CD4-positive, alpha-beta T cell treated with Interleukin-4 for 4 hours (primary cell): ENCODE data around the gene KRT3.
"Not testable (repeated sequence)": the region's sequence is repeated elsewhere in the genome, so short reads cannot be mapped to it uniquely, and the experiment has no call there.

Source experiments
- DNase-seq: peaks from one replicate; pipeline ENCODE4 v3.0.0-alpha.2; 2020

Gene KRT3

DNA sequence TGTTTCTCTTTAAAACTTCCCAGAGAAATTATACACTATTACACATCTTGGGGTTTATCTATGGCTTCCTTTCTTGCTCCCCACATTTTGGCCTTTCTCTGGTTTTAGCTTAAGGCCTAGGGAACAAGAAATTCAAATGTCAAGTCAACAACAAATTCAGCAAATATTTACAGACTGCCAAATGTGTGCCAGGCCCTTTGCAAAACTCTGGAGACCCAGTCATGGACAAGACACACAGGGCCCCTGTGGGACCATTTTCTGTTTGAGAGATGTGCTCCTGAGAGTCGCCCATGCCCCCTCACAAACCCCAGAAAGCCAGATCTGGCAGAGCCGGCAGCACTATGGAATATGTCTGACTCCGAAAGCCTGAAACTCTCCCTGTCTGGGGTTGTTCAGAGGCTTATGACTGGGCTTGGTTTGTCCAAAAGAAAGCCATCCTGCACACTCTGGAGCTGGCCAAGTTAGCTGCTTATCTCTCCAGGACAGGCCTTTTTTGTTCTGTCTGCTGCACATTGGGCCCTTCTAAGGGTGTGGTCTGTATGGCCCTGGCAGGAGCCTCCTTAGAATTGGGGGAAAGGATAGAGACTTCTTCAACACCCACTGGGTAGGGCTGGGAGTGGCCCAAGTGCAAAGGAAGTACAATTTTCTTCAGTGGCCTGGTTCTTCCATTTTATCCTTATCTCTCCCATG lies 1.1 kb upstream of the KRT3 start:
- no peak for DNase-seq

DNA sequence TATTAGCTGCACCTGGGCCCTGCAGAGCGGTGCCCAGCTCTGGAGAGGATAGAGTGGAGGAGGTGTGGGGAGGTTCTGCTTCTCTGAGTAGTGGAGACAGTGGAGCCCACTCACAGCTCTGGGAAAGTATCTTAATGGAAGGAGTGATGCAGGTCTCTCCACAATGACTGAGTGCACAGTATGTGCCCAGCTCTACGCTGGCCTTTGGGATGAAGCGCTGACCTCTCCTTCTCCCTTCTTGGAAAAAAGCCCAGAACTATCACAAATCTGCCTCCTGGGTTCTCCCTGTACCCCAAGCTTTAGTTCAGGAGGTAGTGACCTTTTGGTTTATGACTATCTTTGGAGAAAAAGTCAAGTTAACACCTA lies 495 bp upstream of the KRT3 start:
- no peak for DNase-seq

DNA sequence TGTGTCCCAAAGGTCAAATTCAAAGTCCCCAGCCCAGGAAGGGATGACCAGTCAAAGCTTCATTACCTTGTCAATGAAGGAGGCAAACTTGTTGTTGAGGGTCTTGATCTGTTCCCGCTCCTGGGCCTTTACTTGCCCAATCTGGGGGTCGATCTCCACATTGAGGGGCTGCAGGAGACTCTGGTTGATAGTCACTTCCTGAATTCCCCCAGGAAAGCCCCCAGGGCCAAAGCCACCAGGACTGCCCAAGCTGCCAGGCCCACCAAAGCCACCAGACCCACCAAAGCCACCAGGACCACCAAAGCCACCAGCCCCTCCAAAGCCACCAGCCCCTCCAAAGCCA lies 614 bp downstream of the KRT3 start:
- DNase-seq = not testable (repeated sequence)

DNA sequence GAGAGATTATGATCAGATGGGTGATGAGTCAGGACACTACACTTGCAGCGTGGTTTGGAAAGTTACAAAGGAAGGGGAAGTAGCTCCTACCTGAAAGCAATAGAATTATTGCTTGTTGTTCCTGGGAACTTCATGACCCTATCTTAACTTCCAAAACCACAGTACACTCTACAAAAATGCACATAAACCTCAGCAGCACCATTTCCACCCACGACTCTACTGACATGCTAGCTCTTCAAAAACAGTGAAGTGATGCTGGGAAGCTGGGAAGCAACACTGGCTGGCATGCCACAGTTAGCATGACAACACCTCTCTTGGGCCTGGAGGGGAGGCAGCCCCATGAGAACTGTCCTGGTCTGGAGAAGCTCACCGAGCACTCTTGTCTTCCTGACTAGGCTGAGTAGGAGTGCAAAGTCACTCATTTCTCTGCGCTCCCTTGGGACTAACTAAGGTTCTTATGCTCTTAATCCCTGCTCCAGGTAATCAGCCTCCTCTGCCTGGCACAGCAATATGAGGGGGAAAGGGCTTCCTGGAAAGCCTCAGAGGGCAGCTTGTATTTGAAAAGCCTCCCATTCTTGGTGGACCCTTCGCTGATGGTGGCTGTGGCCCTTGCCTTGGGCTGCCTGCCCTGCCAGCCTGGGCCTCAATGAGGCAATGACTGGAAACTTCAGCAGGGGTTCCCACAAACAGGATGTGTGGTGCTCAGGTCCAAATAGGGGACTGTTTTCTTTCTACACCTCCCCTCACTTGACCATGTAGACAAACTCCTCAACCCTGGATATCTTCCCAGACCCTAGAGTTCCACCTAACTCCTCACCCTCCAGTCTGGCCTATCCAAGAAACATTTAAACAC lies 1.2 kb downstream of the KRT3 start:
- DNase-seq = no peak

DNA sequence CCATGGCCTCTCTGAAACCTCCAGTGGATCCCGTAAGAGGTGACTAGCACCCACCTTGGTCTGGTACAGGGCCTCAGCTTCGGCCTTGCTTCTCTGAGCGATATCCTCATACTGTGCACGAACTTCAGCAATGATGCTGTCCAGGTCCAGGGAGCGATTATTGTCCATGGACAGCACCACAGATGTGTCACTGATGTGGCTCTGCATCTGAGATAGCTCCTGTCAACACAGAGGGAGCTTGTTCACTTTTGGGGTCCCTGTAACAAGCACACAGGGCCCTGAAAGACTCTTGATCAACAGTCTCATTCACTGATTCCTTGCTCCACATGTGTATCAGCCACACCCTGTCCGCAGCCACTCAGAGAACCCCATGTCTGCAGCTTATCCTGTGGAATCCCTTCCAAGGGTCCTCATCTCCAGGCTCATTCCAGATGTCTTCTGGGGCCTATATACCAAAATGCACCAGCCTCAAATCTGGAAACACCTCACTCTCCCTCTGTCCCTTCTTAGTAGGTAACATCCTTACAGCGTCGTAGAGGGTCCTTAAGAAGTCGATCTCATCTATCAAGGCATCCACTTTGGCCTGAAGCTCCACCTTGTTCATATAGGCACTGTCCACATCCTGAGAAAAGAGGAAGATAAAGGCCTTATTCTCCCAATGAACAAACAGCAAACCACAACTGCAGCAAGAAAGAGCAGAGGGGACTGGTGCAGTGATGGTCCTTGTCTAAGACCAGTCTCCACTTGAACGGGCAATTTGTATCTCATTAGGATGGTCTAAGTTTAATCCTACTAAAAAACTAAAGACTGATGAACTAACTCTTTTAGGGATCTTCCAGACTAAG lies 3.5 kb downstream of the KRT3 start:
- DNase-seq = no peak

DNA sequence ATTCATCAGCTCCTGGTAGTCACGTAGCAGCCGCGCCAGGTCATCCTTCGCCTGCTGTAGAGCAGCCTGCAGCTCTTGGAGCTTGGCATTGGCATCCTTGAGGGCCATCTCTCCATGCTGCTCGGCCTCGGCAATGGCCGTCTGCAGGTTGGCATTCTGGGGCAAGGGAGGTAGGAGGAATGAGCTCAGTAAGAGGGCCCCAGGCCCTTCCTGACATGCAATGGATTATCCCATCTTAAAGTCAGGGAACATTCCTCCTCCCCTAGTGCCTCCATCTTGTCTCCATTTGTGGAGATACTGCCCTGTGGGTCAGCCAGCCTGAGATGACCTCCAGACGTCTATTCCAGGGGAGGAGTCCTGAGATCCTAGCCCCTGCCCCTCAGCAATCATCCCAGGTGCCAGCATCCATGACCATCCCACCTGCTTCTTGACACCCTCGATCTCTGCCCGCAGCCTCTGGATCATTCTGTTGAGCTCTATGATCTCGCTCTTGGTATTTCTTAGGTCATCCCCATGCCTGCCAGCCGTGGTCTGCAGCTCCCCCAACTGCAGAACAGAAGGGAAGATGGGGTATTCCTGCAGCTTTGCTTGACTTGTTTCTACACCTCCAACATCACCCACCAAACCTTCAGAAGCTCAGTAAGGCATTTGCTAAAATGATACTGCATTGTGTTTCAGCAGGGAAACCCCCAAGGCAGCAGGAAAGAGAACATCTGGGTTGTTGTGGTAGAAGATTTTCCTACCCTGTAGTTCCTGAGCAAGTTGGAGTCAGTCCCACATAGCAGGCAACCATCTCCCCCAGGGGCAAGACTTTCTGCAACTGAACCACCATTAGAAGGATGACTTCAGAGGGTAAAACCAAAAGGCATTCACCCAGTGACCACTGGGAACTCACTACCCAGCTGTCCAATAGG lies 4.4 kb downstream of the KRT3 start:
- no peak for DNase-seq

DNA sequence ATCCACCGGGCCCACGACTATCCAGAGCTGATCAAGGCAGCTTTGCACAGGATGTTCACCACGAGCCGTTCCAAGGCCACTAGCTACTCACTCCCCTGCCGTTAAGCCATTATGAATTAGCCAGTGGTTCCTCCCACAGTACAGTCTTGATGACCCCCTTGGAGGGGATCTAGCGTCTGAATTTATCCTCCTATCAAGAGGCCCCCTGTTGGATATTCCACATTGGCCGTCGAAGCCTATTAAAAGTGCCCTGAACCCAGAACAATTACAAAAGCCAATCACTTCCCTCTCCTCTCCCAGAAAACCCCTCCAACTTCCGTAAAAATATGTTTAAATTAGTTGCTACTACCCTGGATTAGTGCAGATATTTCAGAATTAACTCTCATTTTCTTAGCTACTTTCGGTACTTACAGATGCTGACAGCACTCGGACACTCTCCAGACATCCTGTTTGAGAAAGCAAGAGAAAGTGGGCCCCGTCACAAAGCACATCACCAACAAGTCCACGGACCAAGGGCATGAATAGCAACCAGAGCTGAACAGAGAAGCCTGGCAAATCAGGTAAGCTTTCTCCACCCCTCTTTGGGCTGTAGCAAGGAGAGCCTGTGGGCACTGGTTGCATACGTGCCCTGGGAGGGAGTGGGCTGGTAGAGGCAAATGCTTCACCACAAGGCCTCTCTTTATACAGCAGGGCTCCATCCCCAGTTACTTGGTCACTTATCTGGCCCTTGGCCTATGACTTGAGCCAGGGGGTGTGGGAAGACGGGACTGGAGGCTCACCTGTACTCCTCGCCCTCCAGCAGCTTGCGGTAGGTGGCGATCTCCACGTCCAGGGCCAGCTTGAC lies 5.3 kb downstream of the KRT3 start:
- DNase-seq = no peak

DNA sequence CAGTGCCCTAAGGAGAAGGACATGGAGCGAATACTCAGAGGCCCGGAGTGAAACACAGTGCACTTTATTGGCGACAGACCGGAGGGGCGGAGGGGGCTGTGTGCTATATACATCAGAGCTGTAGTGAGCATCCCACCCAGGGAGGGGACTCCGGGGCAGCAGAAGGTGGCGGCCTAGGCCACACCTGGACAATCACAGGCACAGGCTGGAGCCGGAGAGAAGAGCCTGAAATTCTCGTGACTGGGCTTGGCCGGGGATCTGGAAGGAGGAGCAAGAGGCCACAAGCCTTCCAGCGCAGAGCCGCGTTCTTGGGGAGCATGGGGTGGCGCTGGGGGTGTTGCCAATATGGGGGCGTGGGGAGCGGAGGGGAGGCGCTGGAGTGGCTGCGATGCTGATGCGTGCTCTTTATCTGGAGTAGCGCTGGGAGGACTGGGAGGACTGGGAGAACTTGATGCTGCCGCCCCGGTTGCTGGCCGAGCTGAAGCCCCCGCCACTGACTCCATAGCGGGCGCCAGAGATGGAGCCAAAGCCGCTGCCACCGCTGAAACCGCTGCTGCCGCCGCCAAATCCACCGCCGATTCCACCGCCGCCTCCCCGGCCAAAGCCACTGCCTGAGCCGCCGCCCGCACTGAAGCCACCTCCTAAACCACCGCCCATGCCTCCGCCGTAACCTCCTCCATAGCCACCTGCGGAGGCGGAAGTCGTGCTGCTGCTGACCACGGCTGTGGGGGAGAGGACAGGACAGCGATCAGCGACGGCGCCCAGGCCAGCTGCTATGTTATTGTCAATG lies 6.1 kb downstream of the KRT3 start:
- DNase-seq = no peak

DNA sequence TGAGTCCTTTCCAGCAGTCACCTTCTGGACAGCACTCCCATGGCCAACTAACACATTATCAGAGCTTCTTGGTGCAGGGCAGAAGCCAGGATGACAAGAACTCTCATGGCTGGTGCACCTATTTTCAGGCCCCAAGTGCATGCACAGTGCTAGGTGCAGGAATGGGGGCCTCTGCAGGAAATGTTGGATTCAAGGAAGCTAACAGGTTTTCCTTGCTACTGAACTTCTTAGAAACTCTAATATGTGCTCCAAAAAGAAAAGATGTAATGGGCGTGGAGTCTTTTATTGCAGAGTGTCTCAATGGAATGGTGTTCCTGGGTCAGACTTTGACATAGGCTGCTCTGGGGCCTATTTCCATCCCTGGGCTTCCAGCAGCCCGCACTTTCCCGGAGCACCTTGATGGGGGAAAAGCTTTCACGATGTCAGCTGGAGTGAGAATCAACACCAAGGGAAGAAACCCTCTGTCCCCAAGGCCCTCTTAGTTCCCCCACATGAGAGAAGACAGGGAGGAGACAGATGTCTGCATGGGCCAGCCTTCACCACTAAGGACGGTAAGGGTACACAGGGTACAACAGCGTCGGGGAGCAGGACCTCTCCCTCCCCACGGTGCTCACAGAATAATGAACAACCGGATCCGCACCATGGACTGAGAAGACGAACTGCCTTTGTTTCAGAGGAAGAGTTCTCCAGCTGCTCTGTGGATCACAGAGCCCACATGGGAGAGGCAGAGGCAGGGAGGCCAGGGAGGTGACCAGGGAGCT lies 6.9 kb downstream of the KRT3 start:
- no peak for DNase-seq

DNA sequence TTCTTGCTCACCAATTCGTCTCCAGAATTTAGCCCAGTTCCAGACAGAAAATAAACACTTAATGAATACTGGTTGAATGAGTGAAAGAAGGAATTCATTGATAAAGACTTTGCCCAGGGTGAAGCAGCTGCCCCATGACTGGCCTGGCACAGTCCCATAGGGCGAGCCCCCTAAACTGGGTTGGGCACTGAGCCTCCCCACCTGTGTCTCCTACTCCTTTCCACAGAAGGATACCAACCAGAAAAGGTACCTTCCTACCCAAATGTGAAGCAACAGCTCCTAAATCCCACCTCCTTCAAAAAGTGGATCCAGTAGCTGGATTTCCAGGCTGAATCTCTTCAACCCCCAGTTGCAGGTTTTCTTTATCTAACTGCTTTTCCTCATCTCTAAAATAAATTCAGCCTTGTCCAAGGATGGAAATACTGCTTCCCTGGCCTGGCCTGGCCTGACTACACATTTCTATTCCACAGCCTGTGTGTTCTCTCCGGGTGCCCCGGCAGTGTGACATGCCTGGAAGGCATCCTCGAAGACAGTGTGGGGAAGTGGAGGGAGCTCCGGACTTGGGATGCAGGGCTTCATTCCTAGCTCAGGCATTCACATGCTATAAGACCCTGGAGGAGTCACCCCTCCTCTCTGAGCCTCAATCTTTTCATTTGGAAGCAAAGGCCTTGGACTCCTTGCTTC lies 7.6 kb downstream of the KRT3 start:
- DNase-seq = no peak

DNA sequence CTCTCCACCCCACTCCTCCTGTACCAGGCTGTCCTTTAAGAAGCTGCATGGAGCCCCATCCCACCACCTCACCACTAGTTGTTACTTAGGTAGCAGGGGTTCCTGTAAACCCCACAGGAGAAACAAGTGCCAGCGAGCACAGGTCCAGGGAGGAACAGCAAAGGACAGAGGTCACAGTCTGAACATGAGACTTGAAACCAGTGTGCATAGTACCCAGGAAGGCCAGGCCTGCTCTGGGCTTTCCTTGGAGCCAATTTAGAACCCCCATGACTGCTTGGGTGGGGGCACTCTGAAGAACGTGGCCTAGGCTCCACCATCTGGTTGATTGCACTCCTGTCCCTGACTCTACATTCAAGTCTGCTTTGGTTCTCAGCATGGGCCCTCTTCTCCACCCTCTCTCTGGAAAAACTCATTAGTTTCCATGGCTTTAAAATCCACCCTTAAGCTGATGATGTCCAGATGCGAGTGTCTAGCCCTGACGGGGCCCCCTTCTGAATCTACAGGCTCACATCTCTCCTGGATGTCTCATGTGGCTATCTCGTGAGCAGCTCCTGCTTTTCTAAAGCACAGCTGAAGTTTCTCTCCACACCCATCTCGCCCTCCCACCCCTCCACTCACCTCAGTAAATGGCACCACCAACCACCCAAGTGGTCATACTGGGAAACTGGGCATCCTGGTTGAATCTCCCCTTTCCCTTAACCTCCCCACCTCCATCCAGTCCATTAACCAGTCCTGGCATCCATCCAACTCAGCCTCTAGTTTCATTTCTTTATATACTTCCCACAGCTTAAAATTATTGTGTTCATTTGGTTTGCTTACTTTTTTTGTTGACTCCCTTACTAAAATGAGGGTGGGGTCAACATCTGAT lies 8.4 kb downstream of the KRT3 start:
- DNase-seq = no peak

DNA sequence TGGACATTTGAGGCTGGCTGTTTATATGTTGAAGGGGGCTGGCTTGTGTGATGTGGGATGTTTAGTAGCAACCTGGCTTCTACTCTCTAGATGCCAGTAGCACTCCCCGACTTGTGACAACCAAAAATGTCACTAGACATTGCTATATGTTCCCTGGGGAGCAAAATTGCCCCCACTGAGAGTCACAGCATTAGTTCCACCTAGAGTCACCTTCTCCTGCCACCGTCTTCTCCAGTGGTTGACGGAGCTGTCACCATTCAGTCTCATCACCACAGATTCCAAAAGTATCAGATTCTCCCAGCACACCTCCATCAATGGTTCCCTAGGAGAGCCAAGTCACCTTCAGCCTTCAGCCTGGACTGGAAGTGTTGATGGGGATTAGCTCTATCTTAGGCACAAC lies 11.0 kb downstream of the KRT3 start:
- no peak for DNase-seq

DNA sequence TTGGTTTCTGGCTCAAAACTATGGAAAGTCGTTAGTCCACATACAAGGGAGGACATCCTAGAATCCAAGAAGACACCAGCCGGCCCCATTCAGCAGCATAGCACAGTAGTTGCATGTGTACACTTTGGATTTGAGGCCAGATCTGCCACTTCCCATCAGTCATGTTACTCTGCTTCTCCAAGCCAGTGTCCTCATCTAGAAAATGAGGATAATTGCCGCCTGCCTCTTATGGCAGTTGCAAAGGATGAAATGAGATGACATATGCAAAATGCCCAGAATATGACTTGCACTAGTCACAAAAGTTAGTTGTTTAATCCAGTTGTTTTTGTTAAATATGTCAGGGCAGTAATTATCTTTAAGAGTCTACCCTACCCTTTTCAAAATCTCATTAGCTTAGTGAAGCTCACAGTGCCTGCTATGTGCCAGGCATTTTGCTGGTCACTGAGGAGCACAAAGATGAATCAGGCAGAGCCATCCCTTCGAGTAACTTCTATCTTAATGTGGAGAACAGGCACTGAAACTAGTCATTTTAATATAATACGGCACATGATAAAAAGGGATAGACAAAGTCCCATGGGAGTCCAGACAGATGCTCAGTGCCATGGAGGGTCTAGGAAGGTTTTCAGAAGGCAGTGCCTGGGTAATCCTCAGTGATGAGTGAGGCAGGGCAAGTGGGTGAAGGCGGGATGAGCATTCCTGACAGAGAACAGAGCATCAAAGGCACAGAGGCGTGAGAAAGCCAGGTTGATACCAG lies 12.2 kb downstream of the KRT3 start:
- no peak for DNase-seq

DNA sequence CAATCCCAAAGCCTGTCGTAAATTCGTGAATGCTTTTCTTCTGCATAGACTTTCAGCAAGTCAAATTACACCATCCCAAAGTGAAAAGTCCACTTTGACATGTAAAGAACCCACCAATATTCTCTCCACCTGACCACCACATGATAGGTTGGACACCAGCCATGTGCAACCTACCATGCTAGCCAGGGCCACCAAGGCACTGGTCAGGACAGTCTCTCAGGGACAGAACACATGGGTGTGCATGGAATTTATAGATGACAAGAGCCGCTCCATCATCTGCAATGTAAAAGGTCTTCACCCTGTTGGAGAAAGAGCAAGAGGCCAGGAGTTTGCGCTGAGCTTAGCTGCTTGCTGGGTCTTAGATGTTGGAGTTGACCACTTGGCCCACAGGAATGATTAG lies 13.4 kb downstream of the KRT3 start:
- no peak for DNase-seq

DNA sequence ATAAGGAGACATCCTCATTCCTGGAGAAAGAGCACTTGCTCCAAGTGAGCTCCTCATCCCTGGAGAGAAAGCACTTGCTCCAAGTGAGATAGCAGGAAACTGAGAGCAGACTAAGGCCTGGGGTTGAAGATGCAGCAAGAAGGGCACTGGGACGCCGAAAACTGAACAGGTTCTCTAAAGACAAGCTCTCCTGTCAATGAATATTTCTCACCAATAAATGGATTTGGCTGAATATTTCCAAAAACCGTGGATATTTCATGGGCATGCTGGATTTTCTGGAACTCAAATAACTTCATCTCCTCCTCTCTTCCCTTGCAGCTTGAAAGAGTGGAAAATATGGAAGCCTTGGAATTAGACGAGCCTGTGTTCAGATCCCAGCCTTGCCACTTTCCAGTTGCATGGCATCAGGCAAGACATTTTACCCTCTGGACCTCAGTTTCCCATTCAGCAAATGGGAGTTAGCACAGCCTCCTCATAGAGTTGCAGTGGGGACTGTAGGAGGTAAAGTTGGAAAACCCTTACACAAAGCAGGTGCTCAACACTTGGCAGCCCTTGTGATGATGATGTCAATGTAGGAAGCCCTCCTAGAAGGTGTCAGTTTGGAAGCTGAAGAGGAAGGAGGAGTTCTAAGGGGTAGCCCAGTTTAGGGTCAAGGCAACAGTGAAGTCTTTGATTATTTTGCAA lies 14.4 kb downstream of the KRT3 start:
- no peak for DNase-seq

DNA sequence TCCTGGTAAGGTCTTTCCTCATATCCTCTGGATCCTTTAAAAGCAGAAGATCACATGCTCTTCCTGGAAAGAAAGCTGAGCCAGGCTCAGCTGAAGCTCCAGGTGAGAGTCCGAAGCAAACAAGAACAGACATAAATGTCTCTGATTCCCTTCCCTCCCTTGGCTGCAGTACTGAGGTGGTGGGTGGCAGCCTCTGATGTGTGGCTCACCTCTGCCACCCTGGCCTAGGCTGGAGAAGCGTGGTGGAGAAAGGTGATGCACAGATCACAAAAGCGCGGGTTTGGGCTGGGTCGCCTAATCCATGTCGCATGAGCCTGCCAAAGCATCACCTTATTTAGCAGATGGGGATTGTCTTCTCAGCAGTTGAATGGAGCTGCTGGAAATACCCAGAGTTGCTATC lies 16.0 kb downstream of the KRT3 start:
- no peak for DNase-seq

DNA sequence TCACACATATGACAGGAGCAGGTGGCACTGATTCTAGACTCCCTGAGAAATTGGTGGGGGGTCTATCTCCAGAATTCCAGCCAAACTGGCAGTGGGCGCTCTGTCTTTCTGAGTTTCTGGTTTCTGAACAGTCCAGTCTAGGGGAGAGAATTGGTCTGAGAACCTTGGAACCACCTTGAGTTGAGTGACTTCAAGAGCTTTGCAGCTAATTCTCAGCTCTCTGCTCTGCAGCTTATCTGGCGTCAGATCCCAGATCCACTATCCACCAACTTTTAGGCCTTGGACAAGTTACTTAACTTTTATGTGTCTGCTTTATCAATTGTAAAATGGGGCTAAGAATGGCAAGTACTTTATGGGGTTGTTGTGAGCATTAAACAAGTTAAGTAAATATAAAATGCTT lies 17.1 kb downstream of the KRT3 start:
- no peak for DNase-seq
